DMS79 (cell line): Measurements from ENCODE around the gene MYRFL.
"Not testable (repeated sequence)": the region's sequence is repeated elsewhere in the genome, so short reads cannot be mapped to it uniquely, and the experiment has no call there.

Source experiments
- DNase-seq: peaks from one replicate; lab custom pipeline; 2025; lab: John Stamatoyannopoulos, UW

MYRFL gene

DNA sequence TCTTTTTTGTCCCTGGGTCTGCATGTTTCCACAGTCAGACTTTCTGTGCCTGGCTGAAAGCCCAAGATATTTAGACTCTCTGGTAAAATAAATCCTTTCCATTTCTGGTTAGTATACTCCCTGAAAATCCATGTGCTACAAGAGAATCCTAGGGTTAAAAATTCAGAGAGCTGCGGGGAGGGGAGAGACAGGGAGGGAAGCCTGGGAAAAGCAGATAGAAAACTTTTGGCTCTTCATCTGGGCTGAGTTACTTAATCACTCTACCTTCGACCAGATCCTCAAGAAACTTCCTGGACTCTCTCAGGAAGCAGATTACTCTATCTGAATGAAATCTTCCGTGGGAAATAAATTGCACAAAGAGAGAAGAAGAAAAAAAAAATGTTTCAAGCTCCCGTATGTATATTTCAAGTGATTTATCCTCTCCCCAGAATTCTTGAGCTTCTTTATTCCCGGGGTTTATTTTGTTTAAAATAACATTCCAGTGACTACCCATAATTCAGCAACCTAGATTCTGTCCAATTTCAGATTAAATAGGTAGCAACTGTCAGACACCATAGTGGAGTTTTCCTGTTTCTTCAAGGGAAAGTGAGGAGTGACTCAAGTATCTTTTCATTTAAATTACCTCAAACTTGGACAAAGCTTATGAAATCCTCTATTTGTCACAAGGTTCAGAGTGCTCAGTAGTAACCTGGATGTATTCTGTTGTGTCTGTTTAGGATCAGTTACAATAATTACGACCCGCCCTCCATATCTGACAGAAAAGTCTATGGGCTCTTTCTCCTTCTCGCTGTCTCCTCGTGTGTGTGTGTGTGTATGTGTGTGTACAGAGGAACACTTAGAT lies 163.7 kb downstream of the MYRFL start:
- no peak for DNase-seq

DNA sequence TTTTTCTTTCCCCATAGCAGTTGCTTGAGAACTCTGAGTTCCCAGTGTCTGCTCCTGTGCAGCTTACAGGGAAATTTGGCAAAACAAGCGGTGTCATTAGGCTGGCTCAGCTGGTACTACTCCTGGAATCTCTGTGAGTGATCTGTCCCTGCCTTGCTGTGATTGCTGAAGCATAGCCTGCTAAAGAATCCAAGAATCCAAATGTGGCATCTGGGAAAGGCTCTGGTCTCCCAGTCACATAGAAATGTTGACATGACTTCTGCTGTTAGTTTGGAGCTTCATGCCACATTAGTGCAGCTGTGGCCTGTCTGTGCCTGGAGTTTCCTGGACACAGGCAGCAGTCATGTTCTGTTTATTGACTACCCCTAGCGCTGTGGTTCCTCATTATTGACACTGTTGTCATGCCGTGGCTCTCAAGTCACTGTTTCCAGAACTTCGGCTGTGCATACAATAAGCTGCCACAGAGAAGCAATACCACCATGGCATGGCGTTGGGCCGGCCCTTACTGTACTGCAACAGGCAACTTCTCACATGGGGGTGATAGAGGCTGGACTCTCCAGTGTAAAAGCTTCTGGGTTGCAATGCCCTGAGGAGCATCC lies 166.8 kb downstream of the MYRFL start:
- no peak for DNase-seq

DNA sequence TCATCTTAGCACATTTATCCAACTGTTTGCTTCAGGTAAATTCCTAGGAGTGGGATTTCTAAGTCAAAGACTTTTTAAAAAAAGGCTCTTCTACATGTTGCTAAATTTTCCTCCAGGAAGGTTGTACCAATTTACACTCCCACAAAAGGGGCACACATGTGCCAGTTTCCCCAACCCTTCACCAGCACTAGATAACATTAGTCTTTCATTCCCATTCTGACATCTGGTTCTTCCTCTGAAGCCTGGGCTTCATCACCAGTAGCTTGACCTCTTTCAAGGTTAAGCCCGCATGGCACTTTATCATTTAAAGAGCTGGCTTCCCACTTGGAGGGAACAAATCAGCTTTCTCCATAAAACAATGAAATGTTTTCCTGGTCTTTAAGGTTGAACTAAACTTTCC lies 168.4 kb downstream of the MYRFL start:
- DNase-seq, result no peak

DNA sequence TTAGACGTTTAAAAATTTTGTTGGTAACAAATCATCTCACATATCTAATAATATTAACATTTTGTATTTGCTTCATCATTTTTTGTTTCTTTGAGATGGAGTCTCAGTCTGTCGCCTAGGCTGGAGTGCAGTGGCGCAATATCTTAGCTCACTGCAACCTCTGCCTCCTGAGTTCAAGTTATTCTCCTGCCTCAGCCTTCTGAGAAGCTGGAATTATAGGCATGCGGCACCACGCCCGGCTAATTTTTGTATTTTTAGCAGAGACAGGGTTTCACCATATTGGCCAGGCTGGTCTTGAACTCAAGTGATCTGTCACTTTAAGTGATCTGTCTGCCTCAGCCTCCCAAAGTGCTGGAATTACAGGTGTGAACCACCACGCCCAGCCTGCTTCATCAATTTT lies 169.1 kb downstream of the MYRFL start:
- DNase-seq, result not testable (repeated sequence)

DNA sequence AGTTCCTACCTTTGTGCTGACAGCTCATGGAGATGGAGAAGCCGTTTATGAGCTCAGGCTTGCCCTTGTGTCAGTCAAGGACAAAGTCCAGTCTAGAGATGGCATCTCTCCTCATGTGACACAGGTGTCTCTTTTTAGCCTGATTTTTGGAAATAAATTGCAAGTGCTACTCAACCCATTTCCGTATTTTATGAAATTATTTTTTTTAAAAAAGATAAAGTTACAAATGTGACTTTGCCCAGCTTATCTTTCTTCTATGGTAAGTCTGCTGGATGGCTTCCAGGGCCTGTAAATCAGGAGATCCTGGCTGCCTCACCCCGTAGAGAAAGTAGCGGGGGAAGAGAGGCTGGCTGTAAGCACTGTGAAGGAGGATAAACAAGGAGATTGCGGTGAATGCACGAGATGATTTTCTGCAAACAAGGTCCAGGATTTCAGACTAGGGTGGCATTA lies 169.7 kb downstream of the MYRFL start:
- DNase-seq, result no peak

DNA sequence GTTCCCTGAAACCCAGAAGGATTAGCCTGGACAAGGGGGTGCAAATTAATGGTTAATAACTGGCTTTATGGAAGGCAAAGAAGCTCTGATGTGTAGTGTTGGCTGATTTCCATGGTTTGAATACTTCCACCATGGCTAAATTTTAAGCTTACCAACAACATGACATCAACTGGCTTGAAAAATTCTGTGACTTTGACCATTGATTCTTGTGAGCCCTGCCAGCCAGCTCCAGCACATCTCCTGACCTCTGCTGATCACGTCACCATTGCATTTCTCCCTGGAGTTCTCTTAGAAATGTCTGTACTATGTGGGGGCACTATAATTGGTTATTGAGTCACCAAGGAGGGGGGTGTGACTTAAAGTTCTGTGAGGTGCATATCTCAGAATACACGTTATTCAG lies 171.2 kb downstream of the MYRFL start:
- DNase-seq, result no peak

DNA sequence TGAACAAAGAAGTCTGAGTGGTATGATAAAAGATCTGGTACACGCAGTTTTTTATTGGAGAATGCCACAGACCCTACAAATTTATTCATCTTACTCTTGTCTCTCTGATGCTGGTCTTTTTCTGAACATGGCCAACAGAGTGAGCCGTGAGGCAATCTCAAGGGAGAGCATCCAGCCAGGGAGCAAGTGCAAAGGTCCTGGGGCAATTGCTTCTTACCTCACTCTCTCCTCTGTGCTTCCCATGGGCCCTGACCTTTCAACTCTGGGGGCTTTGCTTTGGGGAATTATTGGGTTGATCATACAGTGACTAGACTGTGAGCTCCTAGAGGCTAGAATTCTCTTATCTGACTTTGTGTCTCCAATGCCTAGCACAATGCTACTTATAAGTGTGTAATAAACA lies 171.7 kb downstream of the MYRFL start:
- DNase-seq, result no peak

DNA sequence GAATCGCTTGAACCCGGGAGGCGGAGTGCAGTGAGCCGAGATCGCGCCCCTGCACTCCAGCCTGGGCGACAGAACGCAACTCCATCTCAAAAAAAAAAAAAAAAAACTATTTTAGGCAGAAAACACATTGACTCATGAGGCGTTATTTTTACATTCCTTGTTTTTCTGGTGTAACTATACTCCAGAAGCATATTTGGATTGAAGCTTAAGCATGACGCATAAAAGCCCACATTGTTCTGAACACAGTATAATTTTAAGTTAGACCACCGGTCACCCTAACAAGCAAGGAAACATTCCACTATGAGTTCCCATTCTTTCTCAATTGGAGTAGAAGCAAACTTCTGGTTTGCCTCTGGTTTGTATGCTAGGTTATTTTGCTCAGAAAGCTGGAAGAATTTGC lies 173.0 kb downstream of the MYRFL start:
- DNase-seq, result no peak

DNA sequence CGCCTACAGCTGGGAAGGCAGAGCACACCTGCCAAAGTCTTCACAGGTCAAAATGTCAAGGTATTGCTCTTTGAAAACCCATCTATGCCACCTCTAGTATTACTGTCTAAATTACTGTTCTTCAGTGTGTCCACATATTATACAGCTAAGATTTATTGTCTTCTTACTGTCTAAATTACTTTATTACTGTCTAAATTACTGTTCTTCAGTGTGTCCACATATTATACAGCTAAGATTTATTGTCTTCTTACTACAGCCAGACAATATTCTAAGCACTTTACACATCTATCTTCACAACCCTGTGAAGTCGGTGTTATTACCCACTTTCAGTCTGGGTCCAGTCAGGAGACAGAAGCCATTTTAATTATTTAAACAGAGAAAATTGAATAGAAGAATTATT lies 173.9 kb downstream of the MYRFL start:
- no peak for DNase-seq

DNA sequence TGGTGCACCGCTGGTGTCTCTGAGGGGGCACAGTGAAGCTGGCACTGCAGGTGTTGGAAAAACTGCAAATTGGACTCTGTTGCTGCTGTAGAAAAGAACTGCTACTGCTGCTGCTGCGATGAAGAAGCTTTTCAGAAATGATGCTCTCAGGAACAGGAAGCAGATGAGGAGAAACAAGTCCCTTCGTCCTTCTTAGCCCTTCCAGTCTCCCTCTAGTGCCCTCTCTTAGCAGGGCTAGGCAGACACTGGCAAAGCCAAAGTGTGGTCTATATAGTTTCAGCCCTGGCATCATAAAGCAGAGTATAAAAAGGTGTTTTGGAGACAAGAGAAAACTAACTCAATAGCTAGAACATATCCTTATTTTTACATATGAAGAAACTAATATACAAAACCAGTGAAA lies 174.5 kb downstream of the MYRFL start:
- DNase-seq, result no peak

DNA sequence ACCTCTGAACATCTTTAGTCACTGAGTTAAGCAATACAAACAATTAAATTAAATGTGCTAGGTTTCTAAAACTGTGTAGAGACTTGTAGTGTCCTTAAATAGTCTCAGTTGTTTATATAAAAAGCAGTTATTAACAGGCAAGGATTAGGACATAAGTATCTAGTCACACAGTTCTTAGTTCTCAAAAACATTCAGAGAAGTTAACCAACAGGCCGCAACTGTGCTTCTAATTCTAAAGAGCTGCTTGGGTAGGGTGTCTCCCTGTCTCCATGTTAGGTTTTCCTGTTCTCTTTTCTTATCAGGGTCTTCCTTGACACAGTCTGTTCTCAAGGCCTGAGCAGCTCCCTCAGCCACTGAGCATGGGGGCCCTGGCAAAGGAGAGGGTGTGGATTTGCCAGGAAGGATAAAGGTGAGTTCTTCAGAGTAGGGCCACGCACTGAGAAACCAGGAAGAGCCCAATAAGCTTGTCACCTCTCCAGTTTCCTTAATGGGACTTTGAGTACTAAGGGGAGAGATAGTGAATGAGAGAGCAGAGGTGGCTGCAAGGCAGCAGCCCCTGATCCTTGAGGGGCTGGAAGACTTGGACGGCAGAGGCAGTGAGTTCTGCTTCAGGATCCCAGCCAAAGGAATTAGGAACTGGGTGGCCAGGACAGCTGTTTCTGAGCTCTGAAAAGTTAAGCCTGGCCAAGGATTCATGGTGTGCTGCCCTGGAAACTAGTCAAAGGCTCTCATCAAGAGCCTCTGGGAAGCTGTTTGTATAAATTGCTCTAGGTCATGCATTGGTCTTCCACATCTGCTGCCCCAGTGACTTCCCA lies 177.3 kb downstream of the MYRFL start:
- no peak for DNase-seq

DNA sequence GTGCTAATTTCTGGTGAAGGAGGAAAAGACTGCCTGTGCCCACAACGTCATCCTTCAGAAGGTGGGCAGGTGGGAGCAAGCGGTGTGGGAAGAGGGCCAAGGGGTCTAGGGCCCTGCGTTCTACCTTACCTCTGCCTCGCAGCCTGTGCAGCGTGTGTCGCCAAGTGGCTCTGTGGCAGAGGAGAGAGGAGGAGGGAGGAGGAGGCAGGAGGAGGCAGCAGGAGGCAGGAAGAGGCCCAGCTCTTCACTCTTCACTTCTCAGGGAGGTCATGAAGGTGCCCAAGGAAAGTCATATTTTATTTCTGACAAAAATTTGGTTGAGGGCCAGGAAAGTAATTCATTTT lies 177.9 kb downstream of the MYRFL start:
- no peak for DNase-seq

DNA sequence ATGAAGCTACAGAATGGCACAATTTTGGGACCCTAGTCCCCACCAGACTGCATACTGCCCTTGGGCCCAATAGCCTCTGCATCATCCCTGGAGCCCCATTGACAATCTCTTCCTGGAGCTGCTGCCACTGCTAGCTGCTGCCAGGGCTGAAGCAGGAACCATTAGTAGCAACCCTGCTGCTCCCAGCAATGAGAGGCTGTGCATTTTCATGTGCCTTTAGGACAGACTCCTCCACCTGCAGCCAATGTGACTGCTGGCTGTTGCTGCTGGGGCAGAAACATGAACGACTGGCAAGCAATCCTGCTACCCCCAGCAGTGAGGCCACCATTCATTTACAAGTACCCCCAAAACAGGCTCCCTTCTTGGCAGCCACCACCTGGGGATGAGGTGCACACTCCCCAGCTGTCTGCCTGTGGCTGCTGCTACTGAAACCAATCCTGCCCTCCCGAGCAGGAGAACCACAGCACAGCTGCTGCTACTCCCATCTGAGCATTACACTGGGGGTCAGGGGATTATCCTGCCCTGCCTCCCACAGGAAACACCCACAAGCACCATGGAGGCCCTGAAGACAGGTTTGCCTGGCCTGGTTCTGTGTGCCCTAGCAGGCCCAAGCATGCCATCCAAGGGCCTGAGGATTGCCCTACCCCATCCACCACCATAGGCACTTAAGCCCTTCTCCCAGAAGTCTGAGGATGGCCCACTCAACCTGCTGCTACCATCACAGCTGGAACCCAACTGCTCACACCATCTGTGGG lies 181.0 kb downstream of the MYRFL start:
- DNase-seq, result no peak

DNA sequence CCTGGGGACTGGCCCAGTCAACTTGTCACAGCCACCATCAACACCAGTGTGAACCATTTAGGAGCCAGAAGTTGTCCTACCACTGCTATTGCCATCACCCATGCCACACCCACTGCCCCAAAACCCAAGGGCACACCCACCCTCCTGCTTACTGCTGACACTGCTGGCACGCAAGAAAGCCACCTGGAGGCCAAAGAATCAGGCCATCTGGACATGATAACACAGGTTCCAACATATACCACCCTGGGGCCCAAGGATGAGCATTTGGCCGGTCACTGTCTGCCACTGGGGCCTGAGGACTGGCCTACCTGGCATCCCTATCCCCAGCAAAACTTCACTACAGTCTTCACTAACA lies 181.6 kb downstream of the MYRFL start:
- DNase-seq, result no peak

DNA sequence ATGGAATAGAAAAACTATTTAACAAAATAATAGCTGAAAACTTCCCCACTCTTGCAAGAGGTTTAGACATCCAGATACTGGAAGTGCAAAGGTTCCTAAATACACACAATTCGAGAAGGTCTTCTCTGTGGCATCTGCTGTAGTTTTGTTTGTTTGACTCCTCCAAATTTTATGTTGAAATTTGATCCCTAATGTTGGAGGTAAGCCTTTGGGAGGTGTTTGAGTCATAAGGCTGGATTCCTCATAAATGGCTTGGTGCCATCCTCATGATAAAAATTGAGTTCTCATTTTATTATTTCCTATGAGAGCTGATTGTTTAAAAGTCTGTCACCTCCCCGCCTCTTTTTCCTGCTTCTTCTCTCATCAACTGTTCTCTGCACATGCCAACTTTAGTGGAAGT lies 182.7 kb downstream of the MYRFL start:
- no peak for DNase-seq
